K562 treated with DMSO at 1 percent for 12 hours (cell line): ENCODE measurements around the gene HSPB6. TPM values are rescaled to one million over a fixed set of nuclear protein-coding genes. Genes with fewer than 3 reads are reported as not detected.

Experiments
- total RNA-seq: library from RNA; unstranded; fragments of 300-600 nt; gene quantifications from 2 replicates; pipeline ENCODE4 v1.2.3, GENCODE V29; 2022; ENCODE audit not compliant: insufficient read depth

The HSPB6 gene, protein sequence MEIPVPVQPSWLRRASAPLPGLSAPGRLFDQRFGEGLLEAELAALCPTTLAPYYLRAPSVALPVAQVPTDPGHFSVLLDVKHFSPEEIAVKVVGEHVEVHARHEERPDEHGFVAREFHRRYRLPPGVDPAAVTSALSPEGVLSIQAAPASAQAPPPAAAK
- not detected in 2 replicates for total RNA-seq

GRCh38 chr19:35756377-35757230 lies at the start of gene HSPB6:
Gene HSPB6, minus strand, starts transcription at chr19:35757029. Its CDS starts 21 bp downstream, at chr19:35757008.

DNA sequence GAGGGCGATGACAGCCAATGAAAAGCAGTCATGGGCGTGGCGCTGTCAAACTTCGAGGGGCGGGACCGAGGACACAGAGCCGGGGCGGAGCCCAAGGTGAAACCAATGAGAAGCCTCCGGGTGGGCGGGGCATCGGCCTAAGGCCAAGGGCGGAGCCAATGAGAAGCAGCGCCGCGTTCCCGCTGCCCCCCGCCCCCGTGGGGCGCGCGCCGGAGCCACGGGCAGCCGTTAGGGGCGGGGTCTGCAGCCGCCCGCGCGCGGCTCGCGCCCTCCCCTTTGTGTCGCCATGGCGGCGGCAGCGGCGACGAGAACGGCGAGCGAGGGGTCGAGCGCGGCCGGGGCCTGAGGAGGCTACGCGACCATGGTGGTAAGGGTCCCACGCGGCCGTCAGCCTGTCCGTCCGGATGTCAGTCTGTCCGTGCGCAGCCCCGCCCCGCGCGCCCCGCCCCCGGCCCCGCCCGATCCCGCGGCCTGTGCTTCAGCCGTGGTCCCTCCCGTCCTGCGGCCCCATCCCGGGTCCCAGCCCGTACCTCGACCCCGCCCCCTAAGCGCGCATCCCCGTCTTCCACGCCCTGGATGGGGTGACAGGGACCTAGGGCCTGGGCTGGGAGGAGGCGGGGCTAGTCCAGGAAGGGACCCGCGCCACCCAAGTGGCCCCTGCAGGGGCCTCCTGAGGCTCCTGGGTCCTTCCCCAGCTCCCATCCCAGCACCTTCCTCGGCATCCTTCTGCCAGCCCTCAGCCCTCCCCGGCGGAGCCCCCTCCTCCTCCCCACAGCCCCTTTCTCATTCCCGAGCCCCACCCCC lies 18.7 kb upstream of the HSPB6 start, which contains the start of gene ARHGAP33:
Gene ARHGAP33 (plus strand): TSS at position 267 of the 804 bp plus-strand sequence. CDS start 95 bp downstream, at position 362.

DNA sequence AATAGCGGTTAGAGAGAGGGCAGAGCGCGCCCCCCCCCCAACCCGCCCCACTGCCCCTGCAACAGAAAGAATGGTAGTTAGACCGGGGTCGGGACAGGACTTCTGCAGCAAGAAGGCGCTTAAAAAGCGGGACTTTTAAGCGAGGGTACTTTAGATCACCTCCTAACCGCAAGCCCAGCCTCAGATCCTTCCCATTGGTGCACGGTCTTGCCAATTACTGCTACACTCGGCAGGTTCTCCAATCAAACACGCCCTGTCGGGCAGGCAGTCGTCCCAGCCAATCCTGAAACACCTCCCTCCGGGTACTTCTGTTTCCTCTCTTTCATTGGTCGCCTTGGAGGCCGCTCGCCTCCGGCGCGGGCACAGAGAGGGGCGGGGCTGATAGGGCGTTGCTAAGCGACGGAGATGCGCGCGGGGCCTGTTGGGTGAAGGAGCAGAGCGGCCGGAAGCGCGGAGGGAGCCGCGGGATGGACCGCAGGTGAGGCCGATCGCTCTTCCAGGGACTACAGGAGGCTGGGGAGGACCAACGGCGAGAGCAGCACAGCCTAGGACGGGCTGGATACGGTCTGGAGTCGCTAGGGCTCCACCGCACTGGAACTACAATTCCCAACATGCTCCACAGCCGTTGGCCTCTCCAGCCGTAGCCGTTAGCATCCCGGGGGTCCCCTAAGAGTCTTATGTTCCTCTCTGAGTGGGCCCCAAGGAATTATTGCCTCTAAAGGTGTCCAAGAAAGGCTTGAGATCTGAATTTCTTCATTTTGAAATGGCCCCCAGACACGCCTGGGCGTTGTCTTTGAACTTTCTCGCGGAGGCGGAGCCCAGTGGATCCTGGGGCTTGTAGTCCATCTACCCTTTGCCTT lies 1.1 kb upstream of the HSPB6 start, which contains the start of gene PROSER3:
Gene PROSER3 (plus strand): TSS at position 428 of the 860 bp plus-strand sequence. CDS start 40 bp downstream, at position 468.

DNA sequence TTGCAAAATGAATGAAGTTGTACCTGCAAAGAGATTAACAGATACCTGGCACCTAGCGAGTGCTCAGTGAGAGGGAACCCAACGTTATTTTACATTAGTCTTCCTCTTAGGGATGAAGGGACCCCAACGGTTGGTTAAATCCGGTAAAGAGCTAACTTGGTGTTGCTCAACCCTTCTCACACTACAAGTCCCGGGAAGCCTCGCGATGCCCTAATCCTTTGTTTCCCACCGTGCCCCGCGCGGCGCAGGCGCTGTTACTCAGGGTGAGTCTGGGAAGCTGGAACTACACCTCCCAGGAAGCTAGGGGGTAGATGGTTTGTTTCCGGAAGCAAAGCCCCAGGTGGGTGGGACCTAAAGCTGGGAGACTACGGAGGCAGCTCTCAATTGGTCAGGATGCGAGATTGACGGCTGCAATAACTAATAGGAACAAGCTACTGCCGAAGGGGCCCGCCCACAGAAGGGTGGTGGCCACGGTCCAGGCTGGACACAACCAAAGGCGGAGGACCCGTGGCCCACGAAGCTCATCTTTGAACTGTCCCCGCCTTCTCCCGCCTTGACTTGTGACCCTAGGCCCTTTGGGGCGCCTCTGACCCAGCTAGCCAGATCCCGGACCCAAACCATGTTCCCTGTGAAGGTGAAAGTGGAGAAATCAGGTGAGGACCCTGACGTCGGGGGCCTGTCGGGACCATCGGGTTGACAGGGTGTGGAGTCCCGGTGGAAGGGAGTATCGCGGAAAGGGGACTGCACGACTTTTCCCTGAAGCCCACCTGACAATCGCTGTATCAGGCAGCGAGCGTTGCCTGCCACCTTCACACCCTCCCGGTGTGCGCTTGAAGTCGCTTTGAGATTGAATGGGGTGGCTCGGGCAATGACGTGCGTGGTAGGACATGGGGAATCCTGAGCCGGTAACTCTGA lies 8.5 kb downstream of the HSPB6 start, which contains the start of gene LIN37:
Gene LIN37 (plus strand): TSS at position 471 of the 915 bp plus-strand sequence. CDS start 149 bp downstream, at position 620.

GRCh38 chr19:35745328-35746086 lies 11.3 kb downstream of the HSPB6 start, which contains the start of the genes PSENEN and U2AF1L4:
Gene PSENEN, plus strand, starts transcription at chr19:35745651. Its CDS starts 280 bp downstream, at chr19:35745931.
Gene U2AF1L4, minus strand, starts transcription at chr19:35745418. Its CDS starts 27 bp downstream, at chr19:35745391.

DNA sequence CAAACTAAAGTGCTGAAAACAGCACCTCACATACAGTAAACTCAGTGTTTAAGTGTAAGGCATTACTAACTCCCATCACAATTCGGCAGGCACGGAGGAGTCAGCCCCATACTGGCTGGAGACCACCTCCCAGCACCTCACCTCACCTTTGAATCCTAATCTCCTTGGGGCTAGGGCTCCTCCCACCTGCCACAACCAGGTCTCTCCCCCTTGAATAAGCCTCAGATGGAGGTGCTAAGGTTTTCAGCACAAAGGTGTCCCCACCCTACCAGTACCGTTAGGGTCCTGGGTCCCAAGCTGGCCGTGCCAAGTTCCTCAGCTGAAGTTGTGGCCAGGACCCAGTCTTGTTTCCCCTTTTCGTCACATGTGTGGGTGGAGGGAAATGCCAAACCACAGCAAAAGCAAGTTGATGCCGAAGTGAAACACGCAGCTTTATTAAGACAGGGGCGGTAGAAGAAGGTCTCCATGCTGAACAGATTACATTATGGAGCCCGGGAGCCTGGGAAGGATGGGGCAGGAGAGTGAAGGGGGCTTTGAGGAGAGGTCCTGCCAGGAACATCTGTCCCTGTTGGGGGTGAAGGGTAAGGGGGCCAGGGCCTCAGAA lies 14.6 kb downstream of the HSPB6 start, which contains the start of gene IGFLR1:
Gene IGFLR1 (minus strand): TSS at position 332 of the 604 bp plus-strand sequence. CDS start 1,272 bp downstream, outside the sequence.

GRCh38 chr19:35717665-35718344 lies 39.0 kb downstream of the HSPB6 start, which contains the start of gene KMT2B:
Gene KMT2B, plus strand, starts transcription at chr19:35718003. Its CDS starts 16 bp downstream, at chr19:35718019.

Other genes with a start within 250 kb of the HSPB6 start
- gene DMKN, start 243.4 kb downstream of the HSPB6 start, total RNA-seq = not detected in 2 replicates
- gene SBSN, start 228.7 kb downstream of the HSPB6 start, total RNA-seq = not detected in 2 replicates
- gene GAPDHS, start 223.6 kb downstream of the HSPB6 start, total RNA-seq = not detected in 2 replicates
- 104 and 142 TPM in 2 replicates for gene TMEM147, start 211.4 kb downstream of the HSPB6 start, total RNA-seq
- gene ATP4A, start 193.4 kb downstream of the HSPB6 start, total RNA-seq = not detected in 2 replicates
- gene PMIS2, start 170.9 kb downstream of the HSPB6 start, total RNA-seq = not detected in 2 replicates
- gene HAUS5, start 144.3 kb downstream of the HSPB6 start, total RNA-seq = 18.2 and 37.8 TPM in 2 replicates
- gene RBM42, start 128.0 kb downstream of the HSPB6 start, total RNA-seq = 182 and 236 TPM in 2 replicates
- 1.7 and 2.1 TPM in 2 replicates for gene ETV2, start 115.3 kb downstream of the HSPB6 start, total RNA-seq
- gene COX6B1, start 108.7 kb downstream of the HSPB6 start, total RNA-seq = 995 and 1,433 TPM in 2 replicates
- gene UPK1A, start 90.5 kb downstream of the HSPB6 start, total RNA-seq = not detected in 2 replicates
- gene ZBTB32, start 52.5 kb downstream of the HSPB6 start, total RNA-seq = not detected in 2 replicates
- 20.4 and 28.5 TPM in 2 replicates for gene KMT2B, start 39.0 kb downstream of the HSPB6 start, total RNA-seq
- gene IGFLR1, start 14.6 kb downstream of the HSPB6 start, total RNA-seq = 10.9 and 19.2 TPM in 2 replicates
- 4.5 and 8.7 TPM in 2 replicates for gene U2AF1L4, start 11.6 kb downstream of the HSPB6 start, total RNA-seq
- 21.0 and 49.5 TPM in 2 replicates for gene PSENEN, start 11.4 kb downstream of the HSPB6 start, total RNA-seq
- 24.0 and 25.9 TPM in 2 replicates for gene LIN37, start 8.5 kb downstream of the HSPB6 start, total RNA-seq
- 5.4 and 18.6 TPM in 2 replicates for gene PROSER3, start 1.1 kb upstream of the HSPB6 start, total RNA-seq
- gene ARHGAP33, start 18.5 kb upstream of the HSPB6 start, total RNA-seq = 4.2 and 5.9 TPM in 2 replicates
- gene PRODH2, start 55.8 kb upstream of the HSPB6 start, total RNA-seq = not detected in 2 replicates
- 1.3 and 1.9 TPM in 2 replicates for gene NPHS1, start 95.5 kb upstream of the HSPB6 start, total RNA-seq
- 0.20 TPM in 1 of 2 replicates, not detected in the other for gene KIRREL2, start 99.9 kb upstream of the HSPB6 start, total RNA-seq
- 7.4 and 15.0 TPM in 2 replicates for gene APLP1, start 111.5 kb upstream of the HSPB6 start, total RNA-seq
- 5.8 and 7.3 TPM in 2 replicates for gene NFKBID, start 143.5 kb upstream of the HSPB6 start, total RNA-seq
- gene HCST, start 145.5 kb upstream of the HSPB6 start, total RNA-seq = not detected in 2 replicates
- gene TYROBP, start 151.3 kb upstream of the HSPB6 start, total RNA-seq = 18.6 and 31.0 TPM in 2 replicates
- gene LRFN3, start 179.3 kb upstream of the HSPB6 start, total RNA-seq = not detected in 2 replicates
- 49.4 and 74.2 TPM in 2 replicates for gene SDHAF1, start 238.2 kb upstream of the HSPB6 start, total RNA-seq